GM19193 (cell line): ENCODE data around the gene TBXA2R.

Source experiments
- POLR2A ChIP-seq: IDR thresholded peaks from 4 replicates; pipeline ENCODE4 v1.6.1; 2011; ENCODE audit not compliant: insufficient read depth, insufficient read length; ENCODE audit errors: extremely low read depth

Gene TBXA2R

GRCh38 chr19:3627351-3627723 is 20.7 kb upstream of the TBXA2R start:
- no peak for TF ChIP-seq POLR2A

- TF ChIP-seq POLR2A, result peak; percentile 92
These were observed 20.0 kb upstream of the TBXA2R start, which contains the start of gene CACTIN for GRCh38 chr19:3626473-3627350. TSS of gene CACTIN (minus strand) at chr19:3626790. CDS start at chr19:3626762, 28 bp downstream.

- TF ChIP-seq POLR2A, result no peak
These were observed 19.4 kb upstream of the TBXA2R start for GRCh38 chr19:3625996-3626472.

GRCh38 chr19:3623716-3624115 is 17.0 kb upstream of the TBXA2R start:
- TF ChIP-seq POLR2A, result no peak

GRCh38 chr19:3622224-3622623 is 15.5 kb upstream of the TBXA2R start:
- no peak for TF ChIP-seq POLR2A

GRCh38 chr19:3621689-3622088 is 15.0 kb upstream of the TBXA2R start:
- no peak for TF ChIP-seq POLR2A

GRCh38 chr19:3620817-3621547 is 14.3 kb upstream of the TBXA2R start:
- no peak for TF ChIP-seq POLR2A

GRCh38 chr19:3620145-3620816 is 13.6 kb upstream of the TBXA2R start:
- no peak for TF ChIP-seq POLR2A

- no peak for TF ChIP-seq POLR2A
These were observed 12.9 kb upstream of the TBXA2R start for GRCh38 chr19:3619631-3620012.

- no peak for TF ChIP-seq POLR2A
These were observed 12.3 kb upstream of the TBXA2R start for GRCh38 chr19:3618811-3619630.

- no peak for TF ChIP-seq POLR2A
These were observed 11.6 kb upstream of the TBXA2R start for GRCh38 chr19:3618144-3618810.

- TF ChIP-seq POLR2A, result no peak
These were observed 10.8 kb upstream of the TBXA2R start for GRCh38 chr19:3617463-3617862.

GRCh38 chr19:3615524-3616135 is 9.0 kb upstream of the TBXA2R start:
- no peak for TF ChIP-seq POLR2A
